ENCODE data around the gene TUBGCP6. TPM values are rescaled to one million over a fixed set of nuclear protein-coding genes. Genes with fewer than 3 reads are reported as not detected.

The TUBGCP6 gene
- total RNA-seq, 4 donors from 2014 or later = 20.3 to 44.3 (median 32.2) TPM

GRCh38 chr22:50264946-50265669 is 20.3 kb upstream of the TUBGCP6 start:
- Histone ChIP-seq H3K4me3 (no peak overlapping the region), H3K36me3 (no peaks in the 10 kb centered on the region), H3K4me1 (peaks cover 37 to 64% (median 47%) of the 10 kb centered on the region in 3 donors), H3K27me3 (peaks cover 0 to 39% (median 0%) of the 10 kb centered on the region in 4 donors), H3K27ac (no peak overlapping the region), H3K9me3 (no peaks in the 10 kb centered on the region)
- intact Hi-C loops (cut with DNase I) = no loop called here
- 75 to 84% methylated on average over 3 to 14 of the region's 15 CpGs for WGBS, 2 donors
- no peak for TF ChIP-seq POLR2A (IDR thresholded peaks at IDR 0.05)
- DNase-seq = no peak

GRCh38 chr22:50264104-50264745 is 19.4 kb upstream of the TUBGCP6 start:
- Histone ChIP-seq H3K4me1 (peaks cover 37 to 59% (median 40%) of the 10 kb centered on the region in 3 donors), H3K27ac (no peak overlapping the region), H3K36me3 (no peaks in the 10 kb centered on the region), H3K27me3 (peaks cover 0 to 48% (median 0%) of the 10 kb centered on the region in 4 donors), H3K9me3 (no peaks in the 10 kb centered on the region), H3K4me3 (no peak overlapping the region)
- 58% methylated on average over 6 of the region's 15 CpGs; no CpG with 5 or more reads in 1 of the 2 donors for WGBS, 2 donors
- intact Hi-C loops (cut with DNase I) = no loop called here
- no peak for TF ChIP-seq POLR2A (IDR thresholded peaks at IDR 0.05)
- TF ChIP-seq, protein P1, sequence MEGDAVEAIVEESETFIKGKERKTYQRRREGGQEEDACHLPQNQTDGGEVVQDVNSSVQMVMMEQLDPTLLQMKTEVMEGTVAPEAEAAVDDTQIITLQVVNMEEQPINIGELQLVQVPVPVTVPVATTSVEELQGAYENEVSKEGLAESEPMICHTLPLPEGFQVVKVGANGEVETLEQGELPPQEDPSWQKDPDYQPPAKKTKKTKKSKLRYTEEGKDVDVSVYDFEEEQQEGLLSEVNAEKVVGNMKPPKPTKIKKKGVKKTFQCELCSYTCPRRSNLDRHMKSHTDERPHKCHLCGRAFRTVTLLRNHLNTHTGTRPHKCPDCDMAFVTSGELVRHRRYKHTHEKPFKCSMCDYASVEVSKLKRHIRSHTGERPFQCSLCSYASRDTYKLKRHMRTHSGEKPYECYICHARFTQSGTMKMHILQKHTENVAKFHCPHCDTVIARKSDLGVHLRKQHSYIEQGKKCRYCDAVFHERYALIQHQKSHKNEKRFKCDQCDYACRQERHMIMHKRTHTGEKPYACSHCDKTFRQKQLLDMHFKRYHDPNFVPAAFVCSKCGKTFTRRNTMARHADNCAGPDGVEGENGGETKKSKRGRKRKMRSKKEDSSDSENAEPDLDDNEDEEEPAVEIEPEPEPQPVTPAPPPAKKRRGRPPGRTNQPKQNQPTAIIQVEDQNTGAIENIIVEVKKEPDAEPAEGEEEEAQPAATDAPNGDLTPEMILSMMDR (IDR thresholded peaks at IDR 0.05) = no peak
- DNase-seq = no peak

GRCh38 chr22:50262973-50263617 is 18.3 kb upstream of the TUBGCP6 start:
- intact Hi-C loops (cut with DNase I) = no loop called here
- no peaks in the 10 kb centered on the region for H3K9me3 ChIP-seq

GRCh38 chr22:50262460-50262911 is 17.7 kb upstream of the TUBGCP6 start:
- no peak for DNase-seq
- H3K4me3 ChIP-seq = no peak overlapping the region
- H3K9me3 ChIP-seq = no peaks in the 10 kb centered on the region
- peaks cover 0 to 62% (median 0%) of the 10 kb centered on the region in 4 donors for H3K27me3 ChIP-seq
- 58% methylated on average over 5 of the region's 7 CpGs; no CpG with 5 or more reads in 1 of the 2 donors for WGBS, 2 donors
- peaks cover 23 to 42% (median 26%) of the 10 kb centered on the region in 3 donors for H3K4me1 ChIP-seq
- TF ChIP-seq POLR2A (IDR thresholded peaks at IDR 0.05) = no peak
- TF ChIP-seq, protein P1 (IDR thresholded peaks at IDR 0.05) = no peak
- intact Hi-C loops (cut with DNase I) = no loop called here
- no peak overlapping the region for H3K27ac ChIP-seq
- H3K36me3 ChIP-seq = no peaks in the 10 kb centered on the region

More at GRCh38 chr22:50262973-50263617, 18.3 kb upstream of the TUBGCP6 start:
- Histone ChIP-seq H3K36me3 (no peaks in the 10 kb centered on the region), H3K4me3 (no peak overlapping the region), H3K27me3 (peaks cover 0 to 58% (median 0%) of the 10 kb centered on the region in 4 donors), H3K4me1 (peaks cover 30 to 48% (median 30%) of the 10 kb centered on the region in 3 donors), H3K27ac (no peak overlapping the region)
- 20% methylated on average over 1 of the region's 9 CpGs; no CpG with 5 or more reads in 1 of the 2 donors for WGBS, 2 donors
- DNase-seq = no peak
- TF ChIP-seq, protein P1 (IDR thresholded peaks at IDR 0.05) = no peak
- TF ChIP-seq POLR2A (IDR thresholded peaks at IDR 0.05) = no peak

DNA sequence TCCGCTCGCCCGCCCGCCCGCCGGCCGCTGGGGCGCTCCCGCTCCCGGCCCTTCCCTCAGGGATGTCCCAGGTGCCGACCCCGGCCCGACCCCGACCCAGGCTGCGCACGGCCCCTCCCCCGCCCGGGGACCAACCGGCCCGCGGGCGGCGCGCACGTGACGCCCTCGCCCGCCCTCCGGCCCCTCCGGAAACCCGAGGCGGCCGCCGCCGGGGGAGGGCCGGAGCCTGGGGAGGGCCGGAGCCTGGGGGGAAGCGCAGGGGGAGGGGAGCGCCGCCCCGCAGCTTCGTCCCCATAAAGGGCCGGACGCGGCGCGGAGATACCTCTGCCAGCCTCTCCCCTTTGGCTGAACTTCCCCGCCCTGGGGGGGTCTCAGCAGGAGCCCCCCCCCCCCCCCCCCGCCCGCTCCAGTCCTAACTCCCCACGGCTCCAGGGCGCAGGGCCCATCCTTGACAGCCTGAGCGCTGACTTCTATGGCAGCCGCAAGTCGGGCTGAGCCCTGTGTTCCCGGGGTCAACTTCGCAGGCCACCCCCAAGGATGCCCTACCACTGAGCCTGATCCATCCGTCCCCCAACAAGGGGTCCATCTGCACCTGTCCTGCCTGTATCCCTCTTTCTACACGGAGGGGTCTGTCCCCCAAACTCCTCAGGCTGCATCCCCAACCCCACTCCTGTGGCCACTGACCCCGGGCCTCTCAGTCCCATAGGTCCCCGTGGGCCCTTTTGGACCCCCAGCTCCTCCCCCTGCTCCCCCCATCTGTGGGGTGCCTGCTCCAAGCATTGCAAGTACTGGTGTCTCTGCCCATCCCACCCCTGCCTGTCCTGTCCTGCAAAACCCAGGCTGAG is 17.0 kb upstream of the TUBGCP6 start, which contains the start of gene MAPK12:
Gene MAPK12 (minus strand): TSS at position 69 of the 845 bp plus-strand sequence. CDS start 174 bp downstream, outside the sequence.
- intact Hi-C loops (cut with DNase I) = no loop called here
- no peak for DNase-seq
- 17% methylated on average over 2 of the region's 61 CpGs; no CpG with 5 or more reads in 1 of the 2 donors for WGBS, 2 donors

More for the DNA sequence above, 17.0 kb upstream of the TUBGCP6 start, which contains the start of gene MAPK12:
- H3K4me3 ChIP-seq = peak within 1 kb of the TSS; percentile 31 to 77 (median 51)
- H3K27me3 ChIP-seq = peaks cover 0 to 67% (median 0%) of the 10 kb centered on the region in 4 donors
- peak within 1 kb of the TSS; percentile 39 to 81 (median 65) for H3K27ac ChIP-seq
- peaks cover 17 to 35% (median 20%) of the 10 kb centered on the region in 3 donors for H3K4me1 ChIP-seq
- no peaks in the 10 kb centered on the region for H3K9me3 ChIP-seq
- TF ChIP-seq POLR2A (IDR thresholded peaks at IDR 0.05) = no peak
- TF ChIP-seq, protein P1 (IDR thresholded peaks at IDR 0.05) = no peak
- no peaks in the 10 kb centered on the region for H3K36me3 ChIP-seq

Measured in esophagus squamous epithelium (tissue), 5 donors.